Measurements from ENCODE around the gene FYN.

The FYN gene

DNA sequence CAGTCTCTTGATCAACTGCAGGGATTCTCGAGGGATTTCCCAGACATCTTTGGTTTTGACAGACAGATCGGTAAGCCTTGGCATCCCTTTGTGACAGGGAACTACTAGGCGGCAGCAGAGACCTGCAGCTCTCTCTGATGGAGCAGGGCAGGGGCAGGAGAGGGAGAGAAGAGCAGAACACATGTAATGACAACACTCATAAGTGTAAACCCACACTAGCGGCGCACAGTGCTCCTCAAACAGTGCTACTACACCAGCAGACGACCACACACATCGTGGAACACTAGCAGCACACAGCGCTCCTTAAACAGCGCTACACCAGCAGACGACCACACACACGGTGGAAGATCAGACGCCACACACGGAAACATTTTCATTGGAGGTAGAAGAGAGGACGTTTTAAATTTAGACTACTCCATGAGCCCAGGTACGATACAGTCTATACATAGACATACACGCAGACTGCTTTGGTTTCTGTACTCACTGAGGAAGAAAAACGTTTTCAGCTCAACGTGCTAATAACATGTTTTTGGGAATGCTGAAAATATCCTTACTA, 173.0 kb downstream of the FYN start:
- Mint-ChIP-seq H3K27me3 (ENCODE audit: low read depth) (no peaks in the 10 kb centered on the region), H3K9me3 (no peaks in the 10 kb centered on the region), H3K4me1 (peaks cover 27% of the 10 kb centered on the region), H3K4me3 (no peak overlapping the region), H3K27ac (peak overlapping the region in 2 of 3 experiments; percentile 67 to 78), H3K36me3 (ENCODE audit: low read depth) (peaks cover 44% of the 10 kb centered on the region)
- TF ChIP-seq, protein P1, sequence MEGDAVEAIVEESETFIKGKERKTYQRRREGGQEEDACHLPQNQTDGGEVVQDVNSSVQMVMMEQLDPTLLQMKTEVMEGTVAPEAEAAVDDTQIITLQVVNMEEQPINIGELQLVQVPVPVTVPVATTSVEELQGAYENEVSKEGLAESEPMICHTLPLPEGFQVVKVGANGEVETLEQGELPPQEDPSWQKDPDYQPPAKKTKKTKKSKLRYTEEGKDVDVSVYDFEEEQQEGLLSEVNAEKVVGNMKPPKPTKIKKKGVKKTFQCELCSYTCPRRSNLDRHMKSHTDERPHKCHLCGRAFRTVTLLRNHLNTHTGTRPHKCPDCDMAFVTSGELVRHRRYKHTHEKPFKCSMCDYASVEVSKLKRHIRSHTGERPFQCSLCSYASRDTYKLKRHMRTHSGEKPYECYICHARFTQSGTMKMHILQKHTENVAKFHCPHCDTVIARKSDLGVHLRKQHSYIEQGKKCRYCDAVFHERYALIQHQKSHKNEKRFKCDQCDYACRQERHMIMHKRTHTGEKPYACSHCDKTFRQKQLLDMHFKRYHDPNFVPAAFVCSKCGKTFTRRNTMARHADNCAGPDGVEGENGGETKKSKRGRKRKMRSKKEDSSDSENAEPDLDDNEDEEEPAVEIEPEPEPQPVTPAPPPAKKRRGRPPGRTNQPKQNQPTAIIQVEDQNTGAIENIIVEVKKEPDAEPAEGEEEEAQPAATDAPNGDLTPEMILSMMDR (IDR thresholded peaks at IDR 0.05; ENCODE audit: unreplicated experiment in 3 of 3): no peak

DNA sequence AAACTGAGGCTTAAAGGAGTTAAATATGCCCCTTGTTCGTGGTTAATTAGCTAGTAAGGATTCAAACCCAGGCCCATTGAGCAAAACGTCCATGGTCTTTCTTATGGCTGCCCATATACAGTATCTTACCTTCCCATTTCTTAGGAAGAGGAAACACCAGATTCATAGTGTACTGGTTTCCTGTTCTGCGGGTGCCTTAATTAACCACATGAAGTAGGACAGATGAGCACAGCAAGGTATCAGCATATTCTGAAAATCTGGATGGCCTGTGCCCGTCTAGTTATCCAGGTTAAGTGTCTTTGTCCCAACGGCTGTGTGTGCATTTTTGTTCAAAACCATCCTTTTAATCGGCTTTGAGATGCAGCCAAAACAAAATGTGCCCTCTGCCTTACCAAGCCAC, 174.1 kb downstream of the FYN start:
- TF ChIP-seq, protein P1 (IDR thresholded peaks at IDR 0.05; ENCODE audit: unreplicated experiment in 3 of 3): no peak

DNA sequence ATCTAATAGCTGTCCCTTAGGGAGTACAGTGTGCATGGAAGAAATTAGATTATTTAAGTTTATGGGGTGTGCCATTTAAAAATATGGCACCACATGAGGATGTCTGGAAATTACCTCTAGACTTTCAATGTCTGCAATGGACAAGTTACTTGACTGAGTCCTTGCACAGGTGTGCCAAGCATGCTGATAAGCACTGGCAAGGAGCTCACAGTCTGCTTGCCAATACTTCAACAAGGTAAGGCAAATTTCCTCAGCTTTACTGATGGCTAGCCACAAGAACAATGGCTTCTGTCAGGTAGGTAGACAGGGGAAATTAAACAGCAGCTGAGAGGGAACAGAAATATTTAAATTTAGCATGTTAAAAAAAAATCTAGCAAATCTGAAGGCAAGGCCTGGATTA, 176.4 kb downstream of the FYN start:
- Mint-ChIP-seq H3K9me3 (no peaks in the 10 kb centered on the region), H3K27ac (no peak overlapping the region), H3K4me3 (no peak overlapping the region), H3K36me3 (ENCODE audit: low read depth) (peaks cover 53% of the 10 kb centered on the region), H3K4me1 (peaks cover 48% of the 10 kb centered on the region), H3K27me3 (ENCODE audit: low read depth) (no peaks in the 10 kb centered on the region)
- TF ChIP-seq, protein P1 (IDR thresholded peaks at IDR 0.05; ENCODE audit: unreplicated experiment in 3 of 3): no peak

More for the DNA sequence above, 174.1 kb downstream of the FYN start:
- no peak overlapping the region for H3K4me3 Mint-ChIP-seq
- H3K27ac Mint-ChIP-seq: no peak overlapping the region
- no peaks in the 10 kb centered on the region for H3K27me3 Mint-ChIP-seq (ENCODE audit: low read depth)
- peaks cover 51% of the 10 kb centered on the region for H3K36me3 Mint-ChIP-seq (ENCODE audit: low read depth)
- no peaks in the 10 kb centered on the region for H3K9me3 Mint-ChIP-seq
- peaks cover 34% of the 10 kb centered on the region for H3K4me1 Mint-ChIP-seq

DNA sequence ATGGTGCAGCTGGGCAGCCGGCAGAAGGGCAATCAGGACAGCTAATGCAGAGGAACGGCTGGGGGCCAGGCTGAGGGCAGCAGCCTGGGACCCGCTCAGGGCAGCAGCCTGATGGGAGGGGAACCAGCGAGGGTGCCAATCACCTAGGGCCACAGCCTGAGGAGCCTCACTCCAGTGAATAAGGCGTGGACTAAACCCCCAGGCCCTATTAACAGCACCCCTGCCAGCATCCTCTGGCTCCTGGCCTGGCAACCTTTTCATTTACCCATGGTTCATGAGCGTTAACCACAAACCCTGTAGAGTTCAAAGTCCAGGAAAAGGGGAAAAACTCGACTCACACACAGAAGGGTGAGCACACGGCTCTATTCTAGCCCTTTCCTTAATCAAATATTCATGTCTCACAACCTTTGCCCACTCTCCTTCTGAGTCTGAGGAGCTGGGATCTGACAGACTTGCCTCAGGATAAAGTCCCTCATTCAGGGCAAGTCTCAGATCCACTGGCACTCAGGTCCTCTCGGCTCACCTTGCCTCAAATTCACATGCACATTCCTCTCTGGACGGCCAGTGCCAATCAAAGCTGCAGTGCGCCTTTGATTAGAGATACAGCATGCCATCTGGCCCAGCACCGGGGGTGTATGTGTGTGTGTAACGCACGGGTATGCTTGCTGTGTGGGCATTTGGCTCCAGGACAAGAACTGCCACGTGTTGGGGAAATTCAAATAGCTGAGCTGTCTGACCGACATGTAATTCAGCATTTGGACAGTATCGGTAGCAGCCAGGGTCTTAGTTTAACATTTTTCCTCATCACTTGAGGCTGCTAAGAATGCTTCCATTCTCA, 180.7 kb downstream of the FYN start:
- Mint-ChIP-seq H3K4me1 (peaks cover 67% of the 10 kb centered on the region), H3K4me3 (peak overlapping the region in 1 of 3 experiments; percentile 29), H3K36me3 (ENCODE audit: low read depth) (peaks cover 70% of the 10 kb centered on the region), H3K27me3 (ENCODE audit: low read depth) (no peaks in the 10 kb centered on the region), H3K9me3 (no peaks in the 10 kb centered on the region), H3K27ac (peak overlapping the region; percentile 43 to 83 (median 75))
- TF ChIP-seq, protein P1 (IDR thresholded peaks at IDR 0.05; ENCODE audit: unreplicated experiment in 3 of 3): no peak

DNA sequence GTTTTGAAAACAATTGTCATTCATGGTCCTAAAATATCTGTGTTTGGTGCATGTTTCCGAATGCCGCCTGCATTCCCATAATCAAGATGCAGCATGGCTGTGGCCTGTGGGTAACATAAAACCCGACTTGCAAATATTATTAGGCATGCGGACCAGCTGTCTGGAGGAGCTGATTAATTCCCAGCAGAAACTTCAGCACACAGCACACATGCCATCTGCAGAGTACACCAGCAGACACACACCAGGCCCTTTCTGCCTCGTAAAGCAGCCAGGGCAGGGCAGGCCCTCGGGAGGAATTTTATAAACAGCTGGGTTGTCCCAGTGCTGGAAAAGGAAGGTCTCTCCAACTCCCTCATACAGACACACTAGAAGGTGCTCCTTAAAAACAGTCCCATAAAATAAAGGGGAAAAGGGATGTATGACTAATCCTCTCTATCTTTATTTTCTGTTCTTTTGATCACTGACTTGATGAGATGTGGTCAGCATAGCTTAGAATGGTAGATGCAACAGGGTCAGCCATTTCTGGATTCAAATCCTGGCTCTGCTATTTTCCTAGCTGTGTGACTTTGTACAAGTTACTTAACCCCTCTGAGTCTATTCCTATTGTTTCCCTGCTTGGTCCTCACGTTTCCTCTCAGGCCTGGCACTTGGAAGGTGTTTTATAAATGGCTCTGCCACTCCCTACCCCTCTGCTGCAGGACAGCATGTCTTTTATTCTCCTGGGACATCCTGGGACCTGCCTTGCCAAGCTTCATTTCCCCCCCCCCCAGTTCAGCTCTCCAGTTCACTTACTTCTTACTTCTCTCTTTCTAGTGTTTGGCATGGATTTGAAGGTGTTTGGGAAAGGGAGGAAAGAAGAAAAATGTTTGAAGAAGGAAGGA, 181.7 kb downstream of the FYN start:
- H3K9me3 Mint-ChIP-seq: no peaks in the 10 kb centered on the region
- peak overlapping the region; percentile 43 to 81 (median 75) for H3K27ac Mint-ChIP-seq

More for the DNA sequence above, 181.7 kb downstream of the FYN start:
- peaks cover 72% of the 10 kb centered on the region for H3K36me3 Mint-ChIP-seq (ENCODE audit: low read depth)
- peak overlapping the region in 1 of 3 experiments; percentile 19 for H3K4me3 Mint-ChIP-seq
- peaks cover 74% of the 10 kb centered on the region for H3K4me1 Mint-ChIP-seq
- no peaks in the 10 kb centered on the region for H3K27me3 Mint-ChIP-seq (ENCODE audit: low read depth)
- TF ChIP-seq, protein P1 (IDR thresholded peaks at IDR 0.05; ENCODE audit: unreplicated experiment in 3 of 3): no peak

All from nephron (organoid).